NCI-H1694 treated with DMSO at 0.1 percent for 48 hours (cell line): ENCODE data around the gene POLR3F.
A peak's percentile ranks its signal among the peaks of the same experiment; 100 is the strongest.
"Not testable (repeated sequence)": the region's sequence is repeated elsewhere in the genome, so short reads cannot be mapped to it uniquely, and the experiment has no call there.

Experiments used
- DNase-seq: peaks from one replicate; lab custom pipeline; 2025; lab: John Stamatoyannopoulos, UW

The POLR3F gene, protein sequence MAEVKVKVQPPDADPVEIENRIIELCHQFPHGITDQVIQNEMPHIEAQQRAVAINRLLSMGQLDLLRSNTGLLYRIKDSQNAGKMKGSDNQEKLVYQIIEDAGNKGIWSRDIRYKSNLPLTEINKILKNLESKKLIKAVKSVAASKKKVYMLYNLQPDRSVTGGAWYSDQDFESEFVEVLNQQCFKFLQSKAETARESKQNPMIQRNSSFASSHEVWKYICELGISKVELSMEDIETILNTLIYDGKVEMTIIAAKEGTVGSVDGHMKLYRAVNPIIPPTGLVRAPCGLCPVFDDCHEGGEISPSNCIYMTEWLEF

DNA sequence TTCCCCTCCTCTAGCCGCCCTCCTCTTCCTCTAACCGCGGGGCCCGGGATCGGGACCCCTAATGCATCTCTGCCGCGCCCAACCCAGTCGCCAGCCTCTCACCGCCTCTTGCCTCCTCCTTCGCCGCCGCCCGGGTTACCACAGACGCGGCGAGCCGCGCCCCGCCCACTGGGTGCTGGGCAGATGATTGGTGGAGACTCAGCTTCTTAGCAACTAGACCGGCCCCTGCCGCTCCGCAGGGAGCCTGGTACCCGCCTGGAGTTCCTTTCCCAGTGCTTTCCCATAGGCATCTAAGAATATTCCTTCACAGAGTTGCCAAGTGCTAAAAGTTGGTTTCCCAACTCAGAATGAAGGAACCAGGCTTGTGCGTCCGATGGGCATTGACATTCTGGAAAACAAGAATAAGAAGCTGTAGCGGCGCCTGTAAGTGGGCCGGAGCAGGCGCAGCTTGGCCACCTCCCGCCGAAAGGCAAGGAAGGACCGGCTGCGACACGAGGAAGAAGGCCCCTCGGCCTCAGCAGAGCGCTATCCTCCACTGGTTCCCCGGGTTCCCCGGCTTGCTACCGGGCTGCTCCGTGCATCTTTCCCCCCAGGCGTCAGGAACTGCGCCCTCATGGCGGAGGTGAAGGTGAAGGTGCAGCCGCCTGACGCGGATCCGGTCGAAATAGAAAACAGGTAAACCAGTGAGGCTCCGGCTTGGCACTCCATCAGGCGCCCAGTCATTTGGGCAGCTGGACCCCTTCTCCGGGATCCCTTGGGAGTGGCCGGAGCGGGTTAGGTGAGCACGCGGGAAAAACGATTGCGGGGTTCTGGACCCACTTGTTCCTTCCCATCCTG lies at the start of gene POLR3F, which contains the start of gene DZANK1:
TSS of gene POLR3F (plus strand) at position 497 of the 837 bp plus-strand sequence. CDS start at position 614, 117 bp downstream.
TSS of gene DZANK1 (minus strand) at position 137 of the 837 bp plus-strand sequence. CDS start 1,672 bp downstream, outside the sequence.
- peak; percentile 88 for DNase-seq

DNA sequence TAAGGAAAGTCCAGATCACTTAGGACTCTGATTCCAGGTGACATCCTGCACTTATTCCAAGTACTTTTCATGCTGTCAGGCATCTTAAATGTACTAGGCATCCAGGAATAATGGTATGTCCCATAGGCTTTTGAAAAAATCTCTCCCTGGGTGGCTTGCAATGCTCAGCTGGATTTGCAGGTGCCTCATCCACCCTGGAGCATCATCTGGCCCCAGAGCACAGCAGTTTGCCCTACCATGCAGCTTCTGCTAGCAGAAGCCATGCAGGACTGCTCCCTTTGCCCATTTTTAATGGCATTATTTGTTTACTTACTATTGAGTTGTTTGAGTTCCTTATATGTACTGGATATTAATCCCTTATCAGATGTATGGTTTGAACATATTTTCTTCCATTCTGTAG lies 45.6 kb upstream of the POLR3F start:
- no peak for DNase-seq

DNA sequence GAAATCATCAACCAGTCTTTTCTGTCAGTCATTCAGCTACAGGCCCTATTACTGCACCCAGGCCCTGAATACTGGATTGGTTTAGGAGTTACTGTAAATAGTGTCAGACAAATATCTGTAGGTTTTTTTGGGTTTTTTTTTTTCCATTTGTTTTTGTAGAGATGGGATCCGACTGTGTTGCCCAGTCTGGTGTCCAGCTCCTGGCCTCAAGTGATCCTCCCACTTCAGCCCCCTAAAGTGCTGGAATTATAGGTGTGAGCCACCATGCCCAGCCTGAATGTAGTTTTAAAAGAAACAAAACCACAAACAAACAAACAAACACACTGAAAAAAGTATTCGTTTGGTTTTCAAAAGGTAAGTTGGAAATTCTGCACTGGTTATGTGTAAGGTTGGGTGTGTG lies 40.0 kb upstream of the POLR3F start:
- DNase-seq: no peak

DNA sequence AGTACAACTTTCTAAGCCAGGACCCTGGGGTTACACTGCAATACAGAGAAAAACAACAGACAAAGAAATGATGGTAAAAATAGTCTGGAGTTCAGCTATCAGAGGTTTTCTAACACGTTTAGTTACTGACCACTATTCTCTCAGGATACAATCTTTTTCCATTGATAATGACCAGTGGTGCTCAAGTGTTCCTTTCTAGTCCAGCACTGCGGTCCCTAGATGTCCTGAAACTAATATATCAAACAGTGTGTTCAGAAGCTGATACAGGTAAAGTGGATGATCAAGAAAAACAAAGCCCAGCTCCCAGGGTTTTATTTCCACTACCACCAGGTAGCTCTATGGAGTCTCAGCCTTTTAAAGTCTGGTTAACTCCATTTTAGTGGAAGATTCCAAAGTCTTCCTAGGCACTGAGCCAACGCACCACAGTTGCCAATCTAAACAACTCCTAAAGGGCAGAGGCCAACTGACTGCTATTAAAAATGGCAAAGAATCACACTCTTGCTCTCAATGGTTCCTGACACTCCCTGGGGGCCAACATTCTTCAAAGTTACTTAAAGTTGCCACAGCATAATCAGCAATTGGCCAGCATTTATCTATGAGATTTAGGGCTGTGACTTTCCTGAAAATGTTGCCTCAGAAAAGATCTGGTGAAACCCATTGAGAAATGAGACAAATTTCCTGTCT lies 38.6 kb upstream of the POLR3F start:
- DNase-seq: no peak

DNA sequence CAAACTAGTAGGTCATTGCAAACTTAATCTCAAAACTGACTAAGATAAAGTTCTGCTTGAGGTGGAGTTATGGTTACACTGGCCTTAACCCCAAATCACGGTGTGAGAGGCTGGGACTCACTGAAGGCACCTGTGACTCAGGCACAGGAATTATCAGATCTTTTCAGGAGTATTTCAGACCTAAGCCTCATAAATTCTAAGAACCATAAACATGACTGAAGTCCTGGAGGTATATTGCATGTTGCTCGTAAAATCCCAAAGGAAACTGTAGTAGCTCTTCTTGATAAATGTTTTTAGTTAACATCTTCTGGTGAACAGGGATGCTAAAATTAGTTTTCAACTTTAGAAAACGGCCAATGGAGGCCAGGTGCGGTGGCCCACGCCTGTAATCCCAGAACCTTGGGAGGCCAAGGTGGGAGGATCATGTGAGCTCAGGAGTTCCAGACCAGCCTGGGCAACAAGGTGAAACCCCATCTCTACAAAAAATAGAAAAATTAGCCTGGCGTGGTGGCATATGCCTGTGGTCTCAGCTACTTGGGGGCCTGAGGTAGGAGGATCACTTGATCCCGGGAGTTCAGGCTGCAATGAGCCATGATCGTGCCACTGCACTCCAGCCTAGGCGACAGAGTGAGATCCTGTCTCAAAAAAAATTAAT lies 36.9 kb upstream of the POLR3F start:
- DNase-seq: no peak

DNA sequence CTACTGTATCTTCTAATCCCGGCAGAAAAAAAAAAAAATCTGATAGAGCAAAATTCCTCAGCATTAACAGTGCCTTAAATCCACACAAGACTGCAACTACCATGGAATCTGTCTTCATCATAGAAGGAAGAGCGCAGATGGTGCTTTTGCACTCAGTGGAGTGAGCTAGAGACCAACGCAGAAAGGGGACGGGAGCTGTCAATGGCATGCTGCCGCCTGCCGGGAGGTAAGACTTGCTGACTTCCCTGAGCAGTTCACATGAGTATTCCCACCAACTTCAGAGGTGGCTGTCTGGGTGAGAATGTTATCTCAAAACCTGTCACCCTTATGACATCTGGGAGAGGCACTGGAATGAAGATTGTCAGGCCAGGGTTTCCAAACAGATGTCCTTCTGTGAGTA lies 36.0 kb upstream of the POLR3F start:
- DNase-seq: no peak

DNA sequence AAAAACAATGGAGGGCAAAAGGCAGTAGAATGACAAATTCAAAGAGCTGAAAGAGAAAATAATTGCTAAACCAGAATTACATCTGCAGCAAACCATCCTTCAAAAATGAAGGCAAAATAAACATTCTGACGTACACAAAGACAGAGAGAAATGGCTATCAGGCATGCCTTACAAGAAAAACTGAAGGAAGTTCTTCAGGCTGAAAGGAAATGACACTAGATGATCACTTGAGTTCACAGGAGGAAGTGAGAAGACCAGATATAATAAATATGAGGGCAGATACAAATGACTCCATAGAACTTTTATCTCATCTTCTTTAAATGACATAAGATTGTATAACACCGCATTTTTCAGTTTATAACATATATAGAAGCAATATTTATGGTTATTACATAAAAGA lies 30.3 kb upstream of the POLR3F start:
- DNase-seq: no peak

DNA sequence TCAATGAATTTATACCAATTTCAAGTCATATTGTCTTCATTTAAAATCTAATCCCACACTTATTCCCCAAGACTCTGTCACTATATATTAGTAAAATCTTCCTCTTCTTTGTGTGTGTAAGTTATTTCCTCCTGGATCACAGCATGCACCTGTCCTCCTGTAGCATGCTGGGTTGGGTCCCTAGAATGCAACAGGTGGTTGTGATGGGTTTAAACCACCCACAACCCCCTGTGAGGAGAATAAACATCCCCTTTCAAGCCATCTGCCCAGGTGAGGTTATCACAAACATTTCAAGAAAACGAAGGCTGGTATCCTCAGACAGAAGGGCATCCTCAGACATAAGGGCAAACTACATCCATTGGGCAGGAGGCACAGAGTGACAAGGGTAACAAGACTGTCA lies 26.8 kb upstream of the POLR3F start:
- no peak for DNase-seq

DNA sequence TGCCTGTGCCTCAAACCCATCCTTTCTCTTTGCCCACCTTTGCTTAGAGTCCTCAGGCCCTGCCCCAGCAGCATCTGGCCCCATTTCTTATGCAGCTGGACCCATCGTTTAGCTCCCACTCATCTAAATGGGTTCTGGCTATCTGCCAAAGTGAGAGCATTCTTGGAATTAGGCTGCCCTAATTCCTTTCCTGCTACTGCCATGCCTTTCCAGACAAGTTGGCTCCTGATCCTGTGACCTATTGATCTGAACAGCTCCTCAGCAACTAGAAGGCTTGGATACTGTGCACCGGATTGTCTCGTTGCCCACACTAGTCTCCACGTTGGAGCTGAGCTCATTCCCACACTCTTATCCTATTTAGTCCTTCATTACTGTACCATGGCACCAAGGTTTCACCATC lies 23.3 kb upstream of the POLR3F start:
- peak; percentile 0 for DNase-seq

DNA sequence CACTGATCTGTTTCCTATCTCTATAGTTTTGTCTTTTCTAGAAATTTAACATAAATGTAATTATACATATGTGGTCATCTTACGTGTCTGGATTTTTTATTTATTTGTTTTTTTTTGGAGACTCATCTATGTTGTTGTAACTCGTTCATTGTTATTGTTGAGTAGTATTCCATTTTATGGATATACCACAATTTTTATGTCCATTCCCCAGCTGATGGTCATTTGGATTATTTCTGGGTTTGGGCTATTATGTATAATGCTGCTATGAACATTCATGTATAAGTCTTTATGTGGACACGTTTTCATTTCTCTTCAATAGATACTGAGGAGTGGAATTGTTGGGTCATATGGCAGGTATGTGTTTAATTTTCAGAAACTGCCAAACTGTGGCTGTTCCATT lies 10.6 kb upstream of the POLR3F start:
- no peak for DNase-seq

DNA sequence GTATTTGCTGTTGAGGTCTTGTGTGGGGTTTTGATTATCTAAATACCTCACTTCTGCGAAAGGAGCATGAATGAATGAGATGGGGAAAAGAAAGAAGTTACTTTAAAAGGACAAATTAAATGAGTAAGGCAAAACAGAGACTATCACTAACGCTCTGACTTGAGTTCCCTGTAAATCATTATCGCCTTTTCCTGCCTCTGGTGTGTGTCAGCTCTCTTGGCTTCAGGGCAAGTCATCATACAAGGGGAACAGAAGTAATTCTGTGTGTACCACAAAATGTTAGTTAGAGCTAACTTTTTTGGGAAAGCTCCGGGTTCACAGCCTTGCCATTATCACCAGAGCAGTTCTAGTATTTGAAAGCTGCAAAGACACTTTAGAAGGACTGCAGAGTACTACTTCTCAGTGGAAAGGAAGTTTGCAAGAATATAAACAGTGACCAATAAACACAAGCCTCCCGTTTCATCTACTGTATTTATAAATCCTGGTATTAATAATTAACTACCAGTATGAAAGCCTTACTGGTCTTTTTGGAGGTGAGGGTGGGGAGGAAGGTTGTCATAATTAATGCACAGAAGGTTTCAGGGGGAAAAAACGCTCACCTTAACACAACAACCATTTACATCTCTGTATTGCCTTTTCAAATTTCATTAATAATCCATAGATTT lies 1.5 kb upstream of the POLR3F start:
- DNase-seq: no peak

DNA sequence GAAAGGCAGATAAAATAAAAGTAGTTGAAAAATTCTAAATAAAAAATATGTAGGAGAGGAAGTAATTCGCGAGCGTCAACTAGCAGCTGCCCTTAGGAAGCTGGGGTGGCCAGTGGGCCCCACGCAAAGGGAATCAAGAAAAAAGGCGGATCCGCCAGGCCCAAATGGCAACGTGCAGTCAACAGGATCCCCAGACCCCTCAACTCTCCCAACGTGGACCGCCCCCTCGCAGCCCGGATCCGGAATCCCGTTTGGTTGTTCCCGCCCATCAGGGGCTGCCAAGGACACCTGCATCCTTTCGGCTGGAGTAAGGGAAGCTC lies 656 bp upstream of the POLR3F start:
- DNase-seq: no peak

DNA sequence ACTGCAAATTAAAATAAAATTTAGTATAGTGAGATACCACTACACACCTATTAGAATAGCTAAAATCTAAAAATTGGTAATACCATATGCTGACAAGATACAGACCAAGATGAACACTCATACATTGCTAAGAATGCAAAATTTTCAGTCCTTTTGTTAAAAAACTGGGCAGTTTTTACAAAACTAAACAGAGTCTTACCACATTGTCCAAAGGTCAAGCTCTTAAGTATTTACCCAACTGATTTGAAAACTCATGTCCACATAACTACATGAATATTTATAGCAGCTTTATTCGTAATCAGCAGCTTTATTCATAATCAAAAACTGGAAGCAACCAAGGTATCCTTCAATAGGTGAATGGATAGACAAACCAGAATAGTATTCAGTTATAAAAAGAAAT lies 10.0 kb downstream of the POLR3F start:
- no peak for DNase-seq

DNA sequence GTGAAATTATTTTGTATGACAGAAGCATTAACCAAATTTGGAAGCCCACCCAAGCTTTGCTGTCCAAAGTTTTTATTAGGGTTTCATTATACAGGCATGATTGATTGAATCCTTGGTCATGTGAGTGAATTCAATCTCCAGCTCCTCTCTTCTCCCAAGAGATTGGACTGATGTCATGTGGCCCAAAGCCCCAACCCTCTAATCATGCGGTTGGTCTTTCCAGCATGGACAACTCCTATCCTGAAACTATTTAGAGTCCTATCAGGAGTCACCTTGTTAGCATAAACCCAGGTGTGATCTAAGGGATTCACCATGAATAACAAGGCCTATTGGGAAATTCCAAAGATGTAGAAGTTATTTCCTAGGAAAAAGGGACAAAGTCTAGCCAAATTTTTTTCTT lies 10.6 kb downstream of the POLR3F start:
- no peak for DNase-seq

DNA sequence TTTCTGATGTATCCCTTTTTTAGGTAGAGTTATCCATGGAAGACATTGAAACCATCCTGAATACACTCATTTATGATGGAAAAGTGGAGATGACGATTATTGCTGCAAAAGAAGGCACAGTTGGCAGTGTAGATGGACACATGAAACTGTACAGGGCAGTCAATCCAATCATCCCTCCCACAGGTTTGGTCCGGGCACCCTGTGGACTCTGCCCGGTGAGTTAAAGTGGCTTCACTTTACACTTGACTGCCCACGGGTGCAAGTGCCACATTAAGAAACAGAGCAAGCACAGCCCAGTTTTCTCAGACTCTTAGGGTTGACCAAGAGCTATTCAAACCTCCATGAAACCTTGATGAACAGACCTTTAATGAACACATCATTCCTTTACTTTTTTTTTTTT lies 14.4 kb downstream of the POLR3F start:
- DNase-seq: no peak

DNA sequence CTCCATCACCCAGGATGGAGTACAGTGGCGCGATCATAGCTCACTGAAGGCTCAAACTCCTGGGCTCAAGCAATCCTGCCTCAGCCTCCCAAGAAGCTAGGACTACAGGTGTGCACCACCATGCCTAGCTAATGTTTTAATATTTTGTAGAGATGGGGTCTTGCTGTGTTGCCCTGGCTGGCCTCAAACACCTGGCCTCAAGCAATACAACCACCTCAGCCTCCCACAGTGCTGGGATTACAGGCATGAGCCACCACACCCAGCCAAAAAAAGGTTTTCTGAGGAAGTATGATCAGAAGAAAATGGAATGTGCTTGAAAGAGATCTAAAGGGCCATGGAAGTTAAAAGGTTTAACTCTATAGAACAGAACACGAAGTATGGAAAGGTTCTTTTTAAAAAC lies 21.1 kb downstream of the POLR3F start:
- DNase-seq: no peak

DNA sequence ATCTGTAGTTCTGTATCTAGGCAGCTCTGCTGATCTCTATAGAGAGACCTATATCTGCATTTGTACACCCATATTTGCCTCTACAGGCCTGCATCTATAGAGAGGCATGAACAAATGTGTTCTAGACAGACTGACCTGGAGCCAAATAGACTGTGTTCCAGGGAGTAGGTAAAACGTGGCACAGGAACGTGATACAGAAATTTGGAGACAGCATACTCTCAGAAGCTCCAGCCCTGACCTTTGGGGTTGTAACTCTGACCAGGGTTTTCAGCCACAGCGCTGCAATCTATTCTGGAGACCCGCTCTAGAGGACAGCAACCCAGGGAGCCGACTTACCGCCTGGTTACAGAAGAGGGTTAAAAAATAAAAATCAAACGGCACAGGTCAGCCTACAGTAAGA lies 28.9 kb downstream of the POLR3F start:
- DNase-seq: peak; percentile 3

DNA sequence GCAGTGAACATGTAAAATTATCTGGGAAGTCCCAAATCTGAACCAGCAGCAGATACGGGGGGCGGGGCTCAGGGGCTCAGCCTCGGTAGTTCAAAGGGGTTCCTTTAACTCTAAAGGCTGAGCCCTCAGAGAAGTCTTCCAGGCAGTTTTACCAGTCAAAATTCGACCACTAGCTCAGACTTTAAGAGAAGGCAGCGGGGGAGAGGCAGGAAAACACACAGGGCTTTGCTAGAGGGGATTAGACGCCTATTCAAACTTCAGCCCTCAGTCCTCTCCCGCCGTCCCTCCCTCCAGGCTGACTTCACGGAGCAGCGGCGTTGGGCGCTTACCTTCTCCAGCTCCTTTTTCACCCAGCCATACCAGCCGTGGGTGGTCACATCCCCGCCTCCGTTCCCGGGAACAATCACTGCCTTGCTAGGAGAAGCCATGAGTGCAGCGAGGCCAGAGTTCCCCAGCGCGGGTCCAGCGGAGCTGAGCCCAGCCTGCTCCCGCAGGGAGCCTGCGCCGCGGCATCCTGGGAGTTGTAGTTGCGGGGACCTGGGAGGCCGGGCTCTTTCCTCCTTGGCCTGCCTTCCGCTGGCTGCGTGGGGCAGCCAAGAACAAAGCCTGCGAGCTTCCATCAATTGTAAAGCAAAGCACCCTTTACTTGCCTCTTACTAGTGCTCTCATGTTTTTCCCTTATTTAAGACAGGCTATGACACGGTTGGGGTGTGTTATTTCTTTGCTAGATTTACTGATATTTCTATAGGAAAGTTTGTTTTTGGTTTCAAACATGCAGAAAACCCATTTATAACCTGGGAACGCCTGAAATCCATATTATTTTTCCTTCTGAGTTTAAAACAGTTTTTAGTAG lies 29.8 kb downstream of the POLR3F start, which contains the start of gene RBBP9:
TSS of gene RBBP9 (minus strand) at position 486 of the 853 bp plus-strand sequence. CDS start at position 428, 58 bp downstream.
- DNase-seq: peak; percentile 74

DNA sequence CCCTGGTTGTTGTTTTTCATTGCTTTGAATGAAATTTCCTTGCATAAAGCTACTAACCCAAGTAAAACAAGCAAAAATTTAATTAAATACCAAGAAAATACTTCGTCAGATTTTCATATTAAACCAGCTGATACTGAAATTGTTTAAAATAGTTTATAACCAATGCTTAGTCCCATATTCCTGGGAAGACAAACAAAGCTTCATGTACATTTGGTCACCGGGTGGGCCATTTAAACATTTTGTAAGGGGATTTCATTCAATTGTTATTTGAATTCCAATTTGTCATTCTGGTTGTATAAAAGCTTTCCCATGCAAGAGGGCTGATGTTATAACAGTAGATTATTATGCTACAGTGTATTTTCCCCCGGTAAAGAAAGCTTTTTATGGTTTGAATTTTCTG lies 30.4 kb downstream of the POLR3F start:
- no peak for DNase-seq

DNA sequence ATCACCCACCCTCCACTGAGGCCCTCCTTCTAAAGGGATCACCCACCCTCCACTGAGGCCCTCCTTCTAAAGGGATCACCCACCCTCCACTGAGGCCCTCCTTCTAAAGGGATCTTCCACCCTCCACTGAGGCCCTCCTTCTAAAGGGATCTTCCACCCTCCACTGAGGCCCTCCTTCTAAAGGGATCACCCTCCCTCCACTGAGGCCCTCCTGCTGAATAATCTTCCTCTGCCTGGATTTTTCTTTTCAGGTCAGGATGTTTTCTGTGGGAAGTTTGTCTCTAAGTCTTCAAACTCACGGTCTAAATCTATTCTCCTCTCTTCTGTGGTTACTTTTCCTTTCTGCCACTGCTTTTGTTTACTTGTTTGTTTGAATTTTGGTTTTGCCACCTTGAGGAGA lies 34.5 kb downstream of the POLR3F start:
- not testable (repeated sequence) for DNase-seq
